Heart left ventricle (tissue), 16 donors: ENCODE results near the gene ATAT1. TPM values are rescaled to one million over a fixed set of nuclear protein-coding genes. Genes with fewer than 3 reads are reported as not detected.

ENCODE experiments used
- ATAC-seq, 4 donors: fragments of 200-7000 bp; cut with Tn5 transposase; one replicate each; pipeline ENCODE4 v1.9.1; 2020 to 2022; ENCODE audit warnings: moderate library complexity in 4 of 4, mild to moderate bottlenecking in 3 of 4, moderate number of reproducible peaks in 1 of 4
- DNase-seq, 5 donors: peaks; one replicate each; pipeline ENCODE4 v3.0.0-alpha.2; 2020
- H3K27ac ChIP-seq, 12 donors: fragments of 200-600 bp; sonication (generic) in 4 of 12; one replicate each; pipeline versions ENCODE4 v1.5.0 to v1.8.0; 2016 to 2022; ENCODE audit warnings: mild to moderate bottlenecking in 2 of 12
- H3K27me3 ChIP-seq, 9 donors: fragments of 200-600 bp; sonication (generic) in 2 of 9; one replicate each; pipeline versions ENCODE4 v1.5.1 to v1.8.0; 2016 to 2022; ENCODE audit warnings: mild to moderate bottlenecking in 3 of 9
- H3K36me3 ChIP-seq, 9 donors: fragments of 200-600 bp; sonication (generic) in 2 of 9; one replicate each; pipeline versions ENCODE4 v1.5.0 to v1.8.0; 2018 to 2022; ENCODE audit warnings: mild to moderate bottlenecking in 2 of 9
- H3K4me1 ChIP-seq, 12 donors: fragments of 200-600 bp; sonication (generic) in 4 of 12; one replicate each; pipeline versions ENCODE4 v1.5.0 to v1.8.0; 2016 to 2022; ENCODE audit warnings: mild to moderate bottlenecking in 3 of 12
- H3K4me3 ChIP-seq, 12 donors: fragments of 200-600 bp; sonication (generic) in 4 of 12; one replicate each; pipeline versions ENCODE4 v1.5.0 to v1.8.0; 2017 to 2022; ENCODE audit warnings: mild to moderate bottlenecking in 9 of 12, moderate library complexity in 4 of 12
- H3K9me3 ChIP-seq, 12 donors: fragments of 200-600 bp; sonication (generic) in 4 of 12; one replicate each; pipeline versions ENCODE4 v1.5.0 to v1.8.0; 2016 to 2022; ENCODE audit warnings: mild to moderate bottlenecking in 1 of 12
- CTCF ChIP-seq, 12 donors: fragments of 200-600 bp; sonication (generic) in 4 of 12; IDR thresholded peaks; one replicate each; pipeline versions ENCODE4 v1.5.0 to v1.8.0; 2018 to 2022; ENCODE audit warnings: antibody characterized with exemption in 12 of 12, mild to moderate bottlenecking in 5 of 12
- POLR2A ChIP-seq, 2 donors: fragments of 450-650 bp; IDR thresholded peaks; one replicate each; pipeline ENCODE4 v1.6.1; 2017; ENCODE audit warnings: antibody characterized with exemption in 2 of 2, mild to moderate bottlenecking in 2 of 2, moderate library complexity in 2 of 2
- WGBS, 4 donors: extraction: QIAGEN DNeasy Blood & Tissue Kit in 2 of 4; methylation state at CpG; one replicate each; pipeline versions ENCODE4 v1.1.5 to v1.1.7; 2013 to 2018; 5-methylcytosine and 5-hydroxymethylcytosine counted together
- intact Hi-C, 10 donors: fragments of 100-400 bp; cut with DNase I; formaldehyde crosslinking; loops; one replicate each; pipeline versions ENCODE4 v1.11.1 to v1.14.2; 2022
- polyA plus RNA-seq, 2 donors: library from polyadenylated mRNA; stranded (reverse); fragments of 200-250 nt; gene quantifications; one replicate each; pipeline ENCODE4 v1.2.3, GENCODE V29; 2013
- total RNA-seq, 9 donors: library from RNA; depleted of rRNA in 2 of 9; stranded (reverse); fragments of >200 nt in 2 of 9; fragmentation: NEBNext Ultra II Directional in 3 of 9; extraction: Animal tissue kit (Norgen Biotek cat#: 25700) in 3 of 9; gene quantifications; one replicate each; pipeline versions ENCODE4 v1.1.0 to v1.2.4, GENCODE V29; 2016 to 2023
- donor health status: ischemic (EF 13 %, LVEDD 7.1; RV severe dilation, severe dysfunction).
- donor health status: healthy with polysubstance abuse.
- donor health status: DM: no; HTN: yes; CAD: no.
- donor health status: DM: no; HTN: no; CAD: no.
- donor health status: ischemic (EF 25% LVEDD 6.9; RV normal size, moderate dysfunction).
- donor health status: ischemic (EF 25% LVEDD 5.7; RV mildly dilated, moderate dysfunction).
- donor health status: healthy.
- donor health status: DM: yes; HTN: yes; CAD: no.
- donor health status: ischemic (EF 35%, LVEDD 5.7; RV mildly dilated, moderate dysfunction).
- donor health status: nonischemic (EF 11% LVEDD 7.7; RV severe dilation, severe dysfunction).
- donor health status: DM: yes; HTN: yes; CAD: no.
- donor health status: PGD.
- donor health status: ischemic (EF 29% LVEDD 5.4; RV normal size, mild dysfunction).
- donor health status: nonischemic (EF 23%, LVEDD 6.1; RV moderate dilation, normal function).

ATAT1 gene
- total and polyA plus RNA-seq, 11 donors, result 1.1 to 7.0 (median 3.3) TPM

- TF ChIP-seq CTCF (IDR thresholded peaks at IDR 0.05) (no peak), POLR2A (IDR thresholded peaks at IDR 0.05) (peak in 1 of 2 donors; percentile 35)
- H3K4me3 ChIP-seq, result peak within 1 kb of the TSS; percentile 52 to 96 (median 74)
- peaks cover 4 to 83% (median 50%) of the 10 kb centered on the region in 12 donors for H3K4me1 ChIP-seq
- peak; percentile 50 to 64 (median 60) for ATAC-seq
- H3K27me3 ChIP-seq, result no peaks in the 10 kb centered on the region
- peak; percentile 89 to 92 (median 90) for DNase-seq
- 3 to 4% (median 3%) methylated on average over 33 to 41 of the region's 41 CpGs for WGBS, 4 donors
- peaks cover 0 to 17% (median 0%) of the 10 kb centered on the region in 9 donors for H3K36me3 ChIP-seq
- H3K27ac ChIP-seq, result peak within 1 kb of the TSS; percentile 92 to 100 (median 98)
- no peaks in the 10 kb centered on the region for H3K9me3 ChIP-seq
- intact Hi-C loops, result loop anchor here in 5 of 10 donors (2.0 to 10.0 kb wide), 3 partner anchors 35 to 399 kb away; partner anchors contain the start of genes TUBB (in 3 of the 5) and DDR1 (in 1 of the 5)
Measured at GRCh38 chr6:30686009-30686907, 59.6 kb downstream of the ATAT1 start, which contains the start of gene PPP1R18. TSS of gene PPP1R18 (minus strand) at chr6:30686645. CDS start at chr6:30686018, 627 bp downstream.

GRCh38 chr6:30686908-30687658 lies 60.4 kb downstream of the ATAT1 start:
- intact Hi-C loops, result loop anchor here in 8 of 10 donors (1.0 to 10.0 kb wide), 4 partner anchors 33 to 398 kb away; partner anchors contain the start of genes TUBB (in 6 of the 8) and DDR1 (in 1 of the 8)

GRCh38 chr6:30687659-30688431 lies 61.2 kb downstream of the ATAT1 start:
- no peak for ATAC-seq
- peak in 8 of 12 donors; percentile 19 to 59 (median 32) for TF ChIP-seq CTCF (IDR thresholded peaks at IDR 0.05)
- peak in 1 of 2 donors; percentile 55 for TF ChIP-seq POLR2A (IDR thresholded peaks at IDR 0.05)
- H3K4me1 ChIP-seq, result peaks cover 4 to 71% (median 40%) of the 10 kb centered on the region in 12 donors
- WGBS, 4 donors, result 10 to 13% (median 11%) methylated on average over 22 of the region's 22 CpGs
- H3K36me3 ChIP-seq, result peaks cover 0 to 11% (median 0%) of the 10 kb centered on the region in 9 donors
- peak overlapping the region; percentile 52 to 96 (median 74) for H3K4me3 ChIP-seq
- intact Hi-C loops, result loop anchor here in 8 of 10 donors (1.0 to 10.0 kb wide), 4 partner anchors 32 to 397 kb away; partner anchors contain the start of genes TUBB (in 6 of the 8) and DDR1 (in 1 of the 8)
- no peaks in the 10 kb centered on the region for H3K9me3 ChIP-seq
- peak; percentile 63 to 71 (median 64) for DNase-seq
- no peaks in the 10 kb centered on the region for H3K27me3 ChIP-seq
- H3K27ac ChIP-seq, result peak overlapping the region; percentile 92 to 100 (median 98)

More at GRCh38 chr6:30686908-30687658, 60.4 kb downstream of the ATAT1 start:
- H3K4me1 ChIP-seq, result peaks cover 4 to 78% (median 46%) of the 10 kb centered on the region in 12 donors
- ATAC-seq (peak; percentile 71 to 85 (median 79)), DNase-seq (peak; percentile 97 to 99 (median 98))
- H3K27ac ChIP-seq, result peak overlapping the region; percentile 92 to 100 (median 98)
- no peaks in the 10 kb centered on the region for H3K9me3 ChIP-seq
- TF ChIP-seq CTCF (IDR thresholded peaks at IDR 0.05) (no peak), POLR2A (IDR thresholded peaks at IDR 0.05) (no peak)
- peaks cover 0 to 11% (median 0%) of the 10 kb centered on the region in 9 donors for H3K36me3 ChIP-seq
- 0 to 1% (median 1%) methylated on average over 35 to 52 of the region's 52 CpGs for WGBS, 4 donors
- no peaks in the 10 kb centered on the region for H3K27me3 ChIP-seq
- H3K4me3 ChIP-seq, result peak overlapping the region; percentile 52 to 96 (median 74)
